Ectodermal cell (in vitro differentiated cells): ENCODE data around the gene MRPS33.

Source experiments
- H3K27ac ChIP-seq: 2 replicates; pipeline ENCODE4 v1.7.0; 2013; ENCODE audit warnings: mild to moderate bottlenecking, low read depth, low read length; ENCODE audit not compliant: insufficient read depth, poor library complexity, severe bottlenecking
- H3K27me3 ChIP-seq: 2 replicates; pipeline ENCODE4 v1.7.0; 2013; ENCODE audit warnings: mild to moderate bottlenecking, low read length; ENCODE audit not compliant: insufficient read depth, control insufficient read depth, poor library complexity, severe bottlenecking
- H3K36me3 ChIP-seq: one replicate; pipeline ENCODE4 v1.7.0; 2013; ENCODE audit warnings: low read length; ENCODE audit not compliant: control insufficient read depth, insufficient read depth
- H3K4me1 ChIP-seq: one replicate; pipeline ENCODE4 v1.7.0; 2013; ENCODE audit warnings: low read length; ENCODE audit not compliant: control insufficient read depth, insufficient read depth
- H3K4me3 ChIP-seq: 2 replicates; pipeline ENCODE4 v1.7.0; 2013; ENCODE audit warnings: low read depth, low read length, control low read depth; ENCODE audit not compliant: insufficient read depth
- H3K9me3 ChIP-seq: 2 replicates; pipeline ENCODE4 v1.7.0; 2013; ENCODE audit warnings: mild to moderate bottlenecking, low read length, moderate library complexity; ENCODE audit not compliant: control insufficient read depth
- WGBS, 2 experiments: methylation state at CpG; one replicate each; pipeline ENCODE4 v1.1.7; 2013; ENCODE audit warnings: missing lambda C conversion rate in 2 of 2; 5-methylcytosine and 5-hydroxymethylcytosine counted together

The MRPS33 gene

DNA sequence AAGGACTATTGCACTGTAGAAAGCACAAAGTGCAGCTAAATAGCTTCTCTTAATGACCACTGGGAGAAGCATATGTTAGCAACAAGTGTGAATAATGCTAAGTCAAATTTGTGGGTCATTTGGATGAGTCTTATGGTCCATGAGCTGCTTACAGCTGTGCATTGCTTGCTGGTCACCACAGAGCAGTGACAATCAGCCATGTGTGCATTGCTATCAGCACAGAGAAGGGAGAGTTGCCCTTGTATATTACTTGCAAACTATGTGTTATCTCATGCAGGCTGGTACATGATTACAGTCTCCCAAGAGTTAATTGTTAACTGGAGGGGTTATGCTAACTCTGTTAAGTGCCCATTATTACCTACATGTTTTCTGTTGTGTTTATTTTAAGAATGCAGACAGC lies 25.7 kb downstream of the MRPS33 start:
- Histone ChIP-seq H3K4me1 (no peaks in the 10 kb centered on the region), H3K9me3 (no peaks in the 10 kb centered on the region), H3K27ac (no peak overlapping the region), H3K36me3 (no peaks in the 10 kb centered on the region), H3K4me3 (no peak overlapping the region), H3K27me3 (no peaks in the 10 kb centered on the region)

DNA sequence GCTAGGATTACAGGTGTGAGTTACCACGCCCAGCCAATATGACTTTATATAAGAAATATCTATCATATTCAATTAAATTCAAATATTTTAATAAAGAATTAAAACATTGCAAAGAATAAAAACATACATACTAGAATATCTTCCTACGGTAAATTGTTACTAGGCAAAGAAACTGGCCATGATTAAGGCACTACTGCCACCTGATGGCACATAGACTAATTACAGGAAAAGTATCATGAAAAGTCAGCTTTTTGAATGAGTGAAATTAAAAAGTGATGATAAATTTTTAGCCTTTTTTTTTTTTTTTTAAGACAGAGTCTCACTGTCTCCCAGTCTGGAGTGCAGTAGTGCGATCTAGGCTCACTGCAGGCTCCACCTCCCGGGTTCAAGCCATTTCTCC lies 30.9 kb downstream of the MRPS33 start:
- Histone ChIP-seq H3K4me1 (no peaks in the 10 kb centered on the region), H3K9me3 (no peaks in the 10 kb centered on the region), H3K27me3 (no peaks in the 10 kb centered on the region), H3K27ac (no peak overlapping the region), H3K36me3 (no peaks in the 10 kb centered on the region), H3K4me3 (no peak overlapping the region)
- 70 to 74% methylated on average over 3 to 4 of the region's 4 CpGs for WGBS, 2 experiments

DNA sequence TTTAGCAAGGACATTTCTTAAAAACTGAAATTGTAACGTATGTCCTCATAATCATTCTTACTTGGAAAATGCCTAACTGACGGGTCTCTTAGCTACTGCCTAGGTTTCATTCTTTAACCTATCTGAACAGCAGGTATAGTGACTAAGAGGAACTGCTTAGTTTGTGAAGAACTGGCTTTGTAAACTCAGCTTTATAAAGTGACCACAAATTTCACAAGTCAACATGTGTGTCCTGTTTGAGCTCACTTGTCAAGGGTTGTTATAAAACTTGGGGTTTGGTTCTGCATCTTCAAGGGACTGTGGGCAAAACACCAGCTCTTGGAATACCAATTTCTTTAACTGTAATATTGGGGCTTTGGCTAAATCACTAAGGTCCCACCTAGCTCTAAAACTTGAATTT lies 32.2 kb downstream of the MRPS33 start:
- Histone ChIP-seq H3K27ac (no peak overlapping the region), H3K4me3 (no peak overlapping the region), H3K36me3 (no peaks in the 10 kb centered on the region), H3K27me3 (no peaks in the 10 kb centered on the region), H3K9me3 (no peaks in the 10 kb centered on the region), H3K4me1 (no peaks in the 10 kb centered on the region)
- WGBS, 2 experiments: 86 to 93% methylated on average over 2 of the region's 2 CpGs

DNA sequence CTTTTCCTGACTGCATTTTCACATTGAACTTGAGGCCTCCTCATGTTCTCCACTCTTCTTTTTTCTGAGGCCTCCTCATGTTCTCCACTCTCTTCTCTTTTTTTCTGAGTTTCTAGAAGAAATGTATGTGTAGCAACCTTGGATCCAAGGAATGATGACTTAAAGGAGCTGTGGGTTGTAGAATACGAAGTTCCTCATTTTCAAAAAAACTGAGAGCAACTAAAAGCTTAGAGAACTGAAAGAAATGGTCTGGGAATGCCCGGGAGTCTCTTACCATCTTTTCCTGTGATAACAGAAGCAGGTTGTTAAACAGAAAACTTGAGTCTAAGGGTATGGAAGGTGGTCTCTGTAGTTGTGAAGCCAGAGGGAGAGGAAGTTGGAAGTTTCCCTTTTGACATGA lies 32.8 kb downstream of the MRPS33 start:
- no peaks in the 10 kb centered on the region for H3K27me3 ChIP-seq
- WGBS, 2 experiments: 86 to 89% methylated on average over 2 of the region's 2 CpGs
- no peaks in the 10 kb centered on the region for H3K4me1 ChIP-seq
- H3K27ac ChIP-seq: no peak overlapping the region
- H3K9me3 ChIP-seq: no peaks in the 10 kb centered on the region
- H3K36me3 ChIP-seq: no peaks in the 10 kb centered on the region
- no peak overlapping the region for H3K4me3 ChIP-seq

DNA sequence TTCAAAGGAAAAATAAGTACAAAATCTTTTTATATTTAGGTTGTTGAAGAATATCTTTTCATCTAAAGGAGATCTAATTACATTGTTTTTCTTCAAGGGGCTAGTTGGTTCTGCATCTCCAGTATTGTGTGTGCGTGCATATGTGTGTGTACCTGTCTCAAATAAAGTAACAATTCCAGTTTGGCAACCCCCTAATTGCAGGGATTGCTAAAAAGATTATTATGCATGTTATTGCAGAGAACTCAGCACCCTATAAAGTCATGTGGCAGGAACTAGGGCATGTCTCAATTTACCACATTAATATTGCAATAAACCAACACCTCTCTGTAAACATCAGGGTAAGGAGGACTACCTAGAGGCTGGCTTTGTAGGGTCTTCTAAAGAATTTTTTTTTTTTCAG lies 37.0 kb downstream of the MRPS33 start:
- 91 to 100% methylated on average over 1 of the region's 1 CpG for WGBS, 2 experiments
- H3K36me3 ChIP-seq: no peaks in the 10 kb centered on the region
- no peaks in the 10 kb centered on the region for H3K27me3 ChIP-seq
- H3K4me3 ChIP-seq: no peak overlapping the region
- H3K4me1 ChIP-seq: no peaks in the 10 kb centered on the region
- no peaks in the 10 kb centered on the region for H3K9me3 ChIP-seq
- no peak overlapping the region for H3K27ac ChIP-seq

DNA sequence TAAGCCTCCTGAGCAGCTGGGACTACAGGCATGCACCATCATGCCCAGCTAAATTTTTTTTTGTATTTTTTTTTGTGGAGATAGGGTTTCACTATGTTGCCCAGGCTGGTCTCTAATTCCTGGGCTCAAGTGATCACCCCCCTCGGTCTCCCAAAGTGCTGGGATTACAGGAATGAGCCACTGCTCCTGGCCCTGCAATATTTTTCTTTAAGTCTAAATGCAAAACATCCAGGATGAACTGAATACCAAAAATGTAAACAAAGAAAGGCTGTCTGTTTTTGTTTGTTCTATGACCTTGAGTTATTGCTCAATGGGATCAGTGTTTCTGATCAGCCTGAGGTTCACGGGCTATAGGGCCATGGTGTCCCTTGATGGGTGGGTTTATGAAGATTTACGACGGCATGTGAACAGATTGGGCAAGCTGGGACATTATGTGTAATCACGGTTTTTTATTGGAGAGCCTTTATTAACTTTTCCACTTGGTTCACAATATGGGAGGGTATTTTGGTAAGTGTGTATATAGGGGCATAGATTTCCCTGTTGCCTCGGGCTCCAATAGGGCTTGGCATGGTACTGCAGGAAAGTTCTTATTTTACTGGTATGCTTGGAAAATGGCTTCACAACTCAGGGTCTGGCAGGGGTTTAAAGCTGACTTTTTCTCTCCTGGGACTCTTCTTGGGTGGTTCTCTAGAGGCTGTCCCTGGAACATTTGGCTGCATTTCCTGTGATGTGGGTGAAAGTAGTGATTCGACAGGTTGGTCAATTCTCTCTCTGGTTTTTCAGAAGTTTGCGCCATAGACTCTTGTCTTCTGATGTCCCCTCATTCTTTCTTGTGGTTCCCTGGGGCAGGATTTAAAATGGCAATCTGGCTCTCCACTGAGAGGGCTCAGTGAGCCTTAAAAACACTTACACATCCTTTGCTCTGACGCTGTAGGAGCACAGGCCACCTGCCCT lies 41.6 kb downstream of the MRPS33 start:
- Histone ChIP-seq H3K9me3 (no peaks in the 10 kb centered on the region), H3K36me3 (no peaks in the 10 kb centered on the region), H3K4me1 (no peaks in the 10 kb centered on the region), H3K27ac (no peak overlapping the region), H3K4me3 (no peak overlapping the region), H3K27me3 (no peaks in the 10 kb centered on the region)
- WGBS, 2 experiments: 82 to 88% methylated on average over 9 of the region's 9 CpGs

DNA sequence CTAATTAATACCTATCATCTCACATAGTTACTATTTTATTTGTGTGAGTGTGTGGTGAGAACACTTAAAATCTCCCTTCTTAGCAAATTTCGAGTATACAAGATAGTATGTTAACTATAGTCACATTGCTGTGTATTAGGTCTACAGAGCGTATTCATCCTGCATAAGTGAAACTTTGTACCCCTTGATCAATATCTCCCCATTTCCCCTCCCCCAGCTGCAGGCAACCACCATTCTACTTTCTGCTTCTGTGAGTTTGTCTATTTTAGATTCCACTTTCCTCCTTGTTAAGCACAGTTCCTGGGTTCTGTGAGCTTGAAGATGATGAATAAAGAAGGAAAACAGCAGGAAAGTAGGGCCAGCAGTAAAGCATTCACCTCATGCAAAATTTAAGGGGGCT lies 42.4 kb downstream of the MRPS33 start:
- Histone ChIP-seq H3K27me3 (no peaks in the 10 kb centered on the region), H3K36me3 (no peaks in the 10 kb centered on the region), H3K4me1 (no peaks in the 10 kb centered on the region), H3K27ac (no peak overlapping the region), H3K4me3 (no peak overlapping the region), H3K9me3 (no peaks in the 10 kb centered on the region)
- 60 to 89% methylated on average over 1 of the region's 2 CpGs for WGBS, 2 experiments

DNA sequence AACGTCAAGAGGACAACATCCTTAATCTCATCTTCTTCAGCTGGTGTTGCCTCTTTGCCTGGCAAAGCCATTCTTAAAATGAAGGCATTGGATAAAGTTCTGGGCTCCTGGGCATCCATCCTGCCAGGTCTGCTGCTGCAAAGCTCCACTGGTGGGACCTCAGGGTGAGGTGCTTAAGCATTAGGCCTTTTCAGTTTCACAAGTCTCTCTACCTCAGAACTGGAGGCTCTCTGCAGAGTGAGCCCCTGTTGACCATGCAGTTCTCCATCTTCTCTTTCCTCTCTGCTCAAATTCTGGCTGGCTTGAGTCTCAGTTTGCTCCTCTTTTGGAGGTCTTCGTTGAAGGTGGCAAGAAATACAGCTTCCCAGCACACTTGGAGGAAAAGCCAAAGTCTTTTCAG lies 47.3 kb downstream of the MRPS33 start:
- no peak overlapping the region for H3K27ac ChIP-seq
- 89 to 92% methylated on average over 2 of the region's 2 CpGs for WGBS, 2 experiments
- no peaks in the 10 kb centered on the region for H3K9me3 ChIP-seq
- no peaks in the 10 kb centered on the region for H3K27me3 ChIP-seq
- no peaks in the 10 kb centered on the region for H3K36me3 ChIP-seq
- H3K4me1 ChIP-seq: no peaks in the 10 kb centered on the region
- H3K4me3 ChIP-seq: no peak overlapping the region

DNA sequence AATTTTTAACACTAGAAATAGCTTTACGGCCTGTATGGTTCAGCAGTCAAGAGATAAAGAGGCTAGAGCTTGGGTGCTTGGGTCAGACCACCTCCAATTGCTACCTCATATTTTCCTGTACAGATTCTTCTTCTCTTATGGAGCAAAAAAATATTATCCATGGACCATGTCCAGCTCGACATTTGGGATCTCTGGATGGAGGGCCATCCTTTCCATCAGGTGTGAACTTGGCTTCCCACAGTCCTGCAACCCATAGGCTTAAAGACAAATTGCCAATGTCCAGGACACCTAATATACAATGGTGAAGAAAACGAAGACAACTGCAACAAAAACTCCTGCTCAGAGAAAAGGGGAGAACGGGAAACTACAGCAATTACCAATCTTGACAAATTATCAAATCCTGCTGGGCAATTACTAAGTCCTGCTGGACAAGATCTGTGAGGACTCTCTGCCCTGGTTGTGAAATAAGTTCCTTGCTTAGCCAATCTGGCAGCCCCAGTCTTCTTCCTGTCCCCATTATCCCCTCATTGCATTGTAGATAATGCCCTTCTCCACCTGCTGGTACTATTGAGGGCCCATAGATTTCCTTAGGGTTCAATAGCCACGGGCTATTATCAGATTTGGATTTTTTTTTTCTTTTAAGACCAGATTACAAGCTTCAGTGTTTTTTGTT lies 48.1 kb downstream of the MRPS33 start:
- Histone ChIP-seq H3K4me1 (no peaks in the 10 kb centered on the region), H3K9me3 (no peaks in the 10 kb centered on the region), H3K4me3 (no peak overlapping the region), H3K27ac (no peak overlapping the region), H3K27me3 (no peaks in the 10 kb centered on the region), H3K36me3 (no peaks in the 10 kb centered on the region)
- 78 to 86% methylated on average over 4 to 5 of the region's 5 CpGs for WGBS, 2 experiments

DNA sequence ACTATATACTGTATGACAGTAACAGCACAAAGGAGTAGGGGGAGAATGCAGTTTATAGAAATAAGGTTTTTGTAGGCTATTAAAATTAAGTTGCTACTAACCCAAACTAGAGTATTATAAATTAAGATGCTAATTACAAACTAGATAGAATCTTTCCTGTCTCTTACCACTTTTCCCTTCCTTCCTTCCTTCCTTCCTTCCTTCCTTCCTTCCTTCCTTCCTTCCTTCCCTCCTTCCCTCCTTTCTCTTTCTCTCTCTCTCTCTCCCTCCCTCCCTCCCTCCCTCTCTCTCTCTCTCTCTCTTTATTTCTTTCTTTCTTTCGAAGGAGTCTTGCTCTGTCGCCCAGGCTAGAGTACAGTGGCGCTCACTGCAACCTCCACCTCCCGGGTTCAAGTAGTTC lies 53.6 kb downstream of the MRPS33 start:
- no peak overlapping the region for H3K27ac ChIP-seq
- H3K27me3 ChIP-seq: no peaks in the 10 kb centered on the region
- no peak overlapping the region for H3K4me3 ChIP-seq
- no peaks in the 10 kb centered on the region for H3K36me3 ChIP-seq
- no peaks in the 10 kb centered on the region for H3K9me3 ChIP-seq
- 92 to 97% methylated on average over 4 of the region's 4 CpGs for WGBS, 2 experiments
- H3K4me1 ChIP-seq: no peaks in the 10 kb centered on the region
